ENCODE measurements around the gene C14orf119. TPM values are rescaled to one million over a fixed set of nuclear protein-coding genes. Genes with fewer than 3 reads are reported as not detected.

Gene C14orf119
- total RNA-seq, 1 donor from 2014 or later = 27.3 TPM

- H3K4me3 ChIP-seq (ENCODE audit: low read depth, low read length) = no peak overlapping the region
- no peak for TF ChIP-seq CTCF (conservative IDR thresholded peaks at IDR 0.05; ENCODE audit: low read depth, low read length)
- DNase-seq (ENCODE audit: low read depth) = no peak
Measured at GRCh38 chr14:23136566-23137133, 41.3 kb downstream of the C14orf119 start.

- DNase-seq (ENCODE audit: low read depth) = no peak
- H3K4me3 ChIP-seq (ENCODE audit: low read depth, low read length) = no peak overlapping the region
- no peak for TF ChIP-seq CTCF (conservative IDR thresholded peaks at IDR 0.05; ENCODE audit: low read depth, low read length)
Measured at GRCh38 chr14:23137192-23137812, 42.0 kb downstream of the C14orf119 start.

GRCh38 chr14:23137813-23138535 is 42.7 kb downstream of the C14orf119 start:
- TF ChIP-seq CTCF (conservative IDR thresholded peaks at IDR 0.05; ENCODE audit: low read depth, low read length) = no peak
- no peak overlapping the region for H3K4me3 ChIP-seq (ENCODE audit: low read depth, low read length)
- DNase-seq (ENCODE audit: low read depth) = no peak

GRCh38 chr14:23139874-23140273 is 44.6 kb downstream of the C14orf119 start:
- no peak for DNase-seq (ENCODE audit: low read depth)
- no peak for TF ChIP-seq CTCF (conservative IDR thresholded peaks at IDR 0.05; ENCODE audit: low read depth, low read length)
- H3K4me3 ChIP-seq (ENCODE audit: low read depth, low read length) = no peak overlapping the region

GRCh38 chr14:23140371-23140770 is 45.1 kb downstream of the C14orf119 start:
- no peak for DNase-seq (ENCODE audit: low read depth)
- TF ChIP-seq CTCF (conservative IDR thresholded peaks at IDR 0.05; ENCODE audit: low read depth, low read length) = no peak
- no peak overlapping the region for H3K4me3 ChIP-seq (ENCODE audit: low read depth, low read length)

GRCh38 chr14:23141706-23142444 is 46.6 kb downstream of the C14orf119 start:
- peak; percentile 43 for DNase-seq (ENCODE audit: low read depth)
- no peak for TF ChIP-seq CTCF (conservative IDR thresholded peaks at IDR 0.05; ENCODE audit: low read depth, low read length)
- H3K4me3 ChIP-seq (ENCODE audit: low read depth, low read length) = no peak overlapping the region

All from epithelial cell of proximal tubule (primary cell).